Measurements from ENCODE around the gene PDCD11.

Gene PDCD11

GRCh38 chr10:103451091-103451813 lies 54.8 kb downstream of the PDCD11 start:
- DNase-seq (ENCODE audit: low read depth in 3 of 3), result peak in 1 of 3 experiments; percentile 44

GRCh38 chr10:103451831-103452505 lies 55.5 kb downstream of the PDCD11 start, which contains the start of gene CALHM2:
CALHM2 (minus strand) TSS chr10:103452370; CDS start chr10:103449941, 2,429 bp downstream.
- peak; percentile 26 to 64 (median 45) for DNase-seq (ENCODE audit: low read depth in 3 of 3)

- DNase-seq (ENCODE audit: low read depth in 3 of 3), result no peak
Measured at GRCh38 chr10:103452506-103453230, 56.2 kb downstream of the PDCD11 start.

- no peak for DNase-seq (ENCODE audit: low read depth in 3 of 3)
Measured at GRCh38 chr10:103454026-103454425, 57.6 kb downstream of the PDCD11 start.

- DNase-seq (ENCODE audit: low read depth in 3 of 3), result no peak
Measured at GRCh38 chr10:103455235-103455634, 58.8 kb downstream of the PDCD11 start.

- no peak for DNase-seq (ENCODE audit: low read depth in 3 of 3)
Measured at GRCh38 chr10:103456074-103456660, 59.7 kb downstream of the PDCD11 start.

- DNase-seq (ENCODE audit: low read depth in 3 of 3), result no peak
Measured at GRCh38 chr10:103457176-103457712, 60.8 kb downstream of the PDCD11 start.

GRCh38 chr10:103457896-103458583 lies 61.6 kb downstream of the PDCD11 start:
- no peak for DNase-seq (ENCODE audit: low read depth in 3 of 3)

GRCh38 chr10:103458720-103459119 lies 62.3 kb downstream of the PDCD11 start, which contains the start of gene CALHM1:
CALHM1 (minus strand) TSS chr10:103458900; CDS start chr10:103458751, 149 bp downstream.
- DNase-seq (ENCODE audit: low read depth in 3 of 3), result no peak

GRCh38 chr10:103459615-103460014 lies 63.2 kb downstream of the PDCD11 start:
- DNase-seq (ENCODE audit: low read depth in 3 of 3), result no peak

- DNase-seq (ENCODE audit: low read depth in 3 of 3), result no peak
Measured at GRCh38 chr10:103463499-103463898, 67.1 kb downstream of the PDCD11 start.

- DNase-seq (ENCODE audit: low read depth in 3 of 3), result no peak
Measured at GRCh38 chr10:103465411-103466179, 69.2 kb downstream of the PDCD11 start.

GRCh38 chr10:103466734-103467133 lies 70.3 kb downstream of the PDCD11 start:
- no peak for DNase-seq (ENCODE audit: low read depth in 3 of 3)

- no peak for DNase-seq (ENCODE audit: low read depth in 3 of 3)
Measured at GRCh38 chr10:103467406-103467805, 71.0 kb downstream of the PDCD11 start.

- no peak for DNase-seq (ENCODE audit: low read depth in 3 of 3)
Measured at GRCh38 chr10:103469201-103469600, 72.8 kb downstream of the PDCD11 start.

- DNase-seq (ENCODE audit: low read depth in 3 of 3), result peak; percentile 24 to 64 (median 29)
Measured at GRCh38 chr10:103470761-103471653, 74.6 kb downstream of the PDCD11 start.

GRCh38 chr10:103472005-103472404 lies 75.6 kb downstream of the PDCD11 start:
- DNase-seq (ENCODE audit: low read depth in 3 of 3), result no peak

GRCh38 chr10:103473261-103473671 lies 76.8 kb downstream of the PDCD11 start:
- DNase-seq (ENCODE audit: low read depth in 3 of 3), result no peak

- DNase-seq (ENCODE audit: low read depth in 3 of 3), result no peak
Measured at GRCh38 chr10:103474077-103474476, 77.7 kb downstream of the PDCD11 start.
